Activated T-cell treated with anti-CD3 and anti-CD28 coated beads, Interleukin-2, amount 50 U/mL, for 24 hours (primary cell): Measurements from ENCODE around the gene RDH14.
A peak's percentile ranks its signal among the peaks of the same experiment; 100 is the strongest.

ENCODE experiments used
- DNase-seq: peaks from one replicate; pipeline ENCODE4 v3.0.0-alpha.2; 2020
- H3K27ac Mint-ChIP-seq: 2 replicates; pipeline ENCODE4 v1.8.0; 2020; ENCODE audit warnings: mild to moderate bottlenecking, mixed read lengths
- H3K27me3 Mint-ChIP-seq: 2 replicates; pipeline ENCODE4 v1.8.0; 2020; ENCODE audit warnings: mixed read lengths
- H3K36me3 Mint-ChIP-seq: 2 replicates; pipeline ENCODE4 v1.8.0; 2020; ENCODE audit warnings: low read depth, mixed read lengths
- H3K4me1 Mint-ChIP-seq: 2 replicates; pipeline ENCODE4 v1.8.0; 2020; ENCODE audit warnings: low read depth, mixed read lengths
- H3K4me3 Mint-ChIP-seq: 2 replicates; pipeline ENCODE4 v1.8.0; 2020; ENCODE audit warnings: mild to moderate bottlenecking, moderate library complexity, mixed read lengths
- H3K9me3 Mint-ChIP-seq: 2 replicates; pipeline ENCODE4 v1.8.0; 2020; ENCODE audit warnings: mixed read lengths

Gene RDH14

GRCh38 chr2:18560031-18560796, at the start of gene RDH14:
TSS of gene RDH14 (minus strand) at chr2:18560653. CDS start at chr2:18560572, 81 bp downstream.
- Mint-ChIP-seq H3K4me1 (peaks cover 45% of the 10 kb centered on the region), H3K27ac (peak within 1 kb of the TSS; percentile 97), H3K36me3 (peaks cover 68% of the 10 kb centered on the region), H3K9me3 (no peaks in the 10 kb centered on the region), H3K27me3 (no peaks in the 10 kb centered on the region), H3K4me3 (peak within 1 kb of the TSS; percentile 89)
- DNase-seq, result peak; percentile 94

GRCh38 chr2:18610090-18610489, 49.6 kb upstream of the RDH14 start:
- Mint-ChIP-seq H3K9me3 (no peaks in the 10 kb centered on the region), H3K4me3 (no peak overlapping the region), H3K4me1 (peaks cover 8% of the 10 kb centered on the region), H3K36me3 (no peaks in the 10 kb centered on the region), H3K27me3 (no peaks in the 10 kb centered on the region), H3K27ac (no peak overlapping the region)
- DNase-seq, result no peak

- Mint-ChIP-seq H3K9me3 (no peaks in the 10 kb centered on the region), H3K27me3 (no peaks in the 10 kb centered on the region), H3K36me3 (no peaks in the 10 kb centered on the region), H3K4me3 (no peak overlapping the region), H3K27ac (no peak overlapping the region), H3K4me1 (peaks cover 12% of the 10 kb centered on the region)
- no peak for DNase-seq
These were observed 44.7 kb upstream of the RDH14 start for GRCh38 chr2:18605115-18605514.

GRCh38 chr2:18604531-18604885, 44.1 kb upstream of the RDH14 start:
- H3K4me1 Mint-ChIP-seq, result peaks cover 12% of the 10 kb centered on the region
- no peak overlapping the region for H3K4me3 Mint-ChIP-seq
- H3K9me3 Mint-ChIP-seq, result no peaks in the 10 kb centered on the region
- H3K36me3 Mint-ChIP-seq, result no peaks in the 10 kb centered on the region
- DNase-seq, result no peak
- no peaks in the 10 kb centered on the region for H3K27me3 Mint-ChIP-seq
- H3K27ac Mint-ChIP-seq, result no peak overlapping the region

- H3K4me3 Mint-ChIP-seq, result no peak overlapping the region
- H3K36me3 Mint-ChIP-seq, result no peaks in the 10 kb centered on the region
- no peaks in the 10 kb centered on the region for H3K9me3 Mint-ChIP-seq
- DNase-seq, result no peak
- H3K4me1 Mint-ChIP-seq, result peaks cover 12% of the 10 kb centered on the region
- H3K27ac Mint-ChIP-seq, result no peak overlapping the region
- H3K27me3 Mint-ChIP-seq, result no peaks in the 10 kb centered on the region
These were observed 43.5 kb upstream of the RDH14 start for GRCh38 chr2:18603854-18604530.

- H3K27me3 Mint-ChIP-seq, result no peaks in the 10 kb centered on the region
- no peak overlapping the region for H3K27ac Mint-ChIP-seq
These were observed 41.8 kb upstream of the RDH14 start for GRCh38 chr2:18602298-18602697.

GRCh38 chr2:18600255-18600613, 39.8 kb upstream of the RDH14 start:
- peaks cover 2% of the 10 kb centered on the region for H3K9me3 Mint-ChIP-seq
- H3K4me1 Mint-ChIP-seq, result peaks cover 6% of the 10 kb centered on the region
- no peak for DNase-seq
- no peak overlapping the region for H3K27ac Mint-ChIP-seq
- no peak overlapping the region for H3K4me3 Mint-ChIP-seq
- no peaks in the 10 kb centered on the region for H3K27me3 Mint-ChIP-seq
- H3K36me3 Mint-ChIP-seq, result peaks cover 8% of the 10 kb centered on the region

More at GRCh38 chr2:18602298-18602697, 41.8 kb upstream of the RDH14 start:
- H3K4me1 Mint-ChIP-seq, result peaks cover 12% of the 10 kb centered on the region
- DNase-seq, result no peak
- H3K9me3 Mint-ChIP-seq, result no peaks in the 10 kb centered on the region
- no peak overlapping the region for H3K4me3 Mint-ChIP-seq
- H3K36me3 Mint-ChIP-seq, result peaks cover 2% of the 10 kb centered on the region

GRCh38 chr2:18599509-18600254, 39.2 kb upstream of the RDH14 start:
- H3K36me3 Mint-ChIP-seq, result peaks cover 8% of the 10 kb centered on the region
- DNase-seq, result no peak

GRCh38 chr2:18598848-18599484, 38.5 kb upstream of the RDH14 start:
- no peak for DNase-seq
- Mint-ChIP-seq H3K9me3 (peaks cover 2% of the 10 kb centered on the region), H3K4me1 (no peaks in the 10 kb centered on the region), H3K27ac (no peak overlapping the region), H3K36me3 (peaks cover 9% of the 10 kb centered on the region), H3K27me3 (no peaks in the 10 kb centered on the region), H3K4me3 (no peak overlapping the region)

More at GRCh38 chr2:18599509-18600254, 39.2 kb upstream of the RDH14 start:
- no peak overlapping the region for H3K4me3 Mint-ChIP-seq
- H3K9me3 Mint-ChIP-seq, result peaks cover 2% of the 10 kb centered on the region
- no peaks in the 10 kb centered on the region for H3K27me3 Mint-ChIP-seq
- no peak overlapping the region for H3K27ac Mint-ChIP-seq
- peaks cover 2% of the 10 kb centered on the region for H3K4me1 Mint-ChIP-seq

GRCh38 chr2:18597618-18598017, 37.2 kb upstream of the RDH14 start:
- Mint-ChIP-seq H3K36me3 (peaks cover 15% of the 10 kb centered on the region), H3K27me3 (no peaks in the 10 kb centered on the region), H3K27ac (no peak overlapping the region), H3K9me3 (peaks cover 2% of the 10 kb centered on the region), H3K4me1 (no peaks in the 10 kb centered on the region), H3K4me3 (no peak overlapping the region)
- no peak for DNase-seq

GRCh38 chr2:18596993-18597392, 36.5 kb upstream of the RDH14 start:
- Mint-ChIP-seq H3K36me3 (peaks cover 18% of the 10 kb centered on the region), H3K27ac (no peak overlapping the region), H3K4me1 (no peaks in the 10 kb centered on the region), H3K4me3 (no peak overlapping the region), H3K27me3 (no peaks in the 10 kb centered on the region), H3K9me3 (peaks cover 2% of the 10 kb centered on the region)
- no peak for DNase-seq

GRCh38 chr2:18593496-18593895, 33.0 kb upstream of the RDH14 start:
- H3K27ac Mint-ChIP-seq, result no peak overlapping the region
- H3K4me3 Mint-ChIP-seq, result no peak overlapping the region

GRCh38 chr2:18592372-18592771, 31.9 kb upstream of the RDH14 start:
- no peak overlapping the region for H3K4me3 Mint-ChIP-seq
- no peaks in the 10 kb centered on the region for H3K4me1 Mint-ChIP-seq
- no peak for DNase-seq
- no peak overlapping the region for H3K27ac Mint-ChIP-seq
- H3K9me3 Mint-ChIP-seq, result peaks cover 2% of the 10 kb centered on the region
- no peaks in the 10 kb centered on the region for H3K27me3 Mint-ChIP-seq
- H3K36me3 Mint-ChIP-seq, result peaks cover 20% of the 10 kb centered on the region

More at GRCh38 chr2:18593496-18593895, 33.0 kb upstream of the RDH14 start:
- H3K4me1 Mint-ChIP-seq, result no peaks in the 10 kb centered on the region
- H3K36me3 Mint-ChIP-seq, result peaks cover 22% of the 10 kb centered on the region
- H3K27me3 Mint-ChIP-seq, result no peaks in the 10 kb centered on the region
- DNase-seq, result no peak
- H3K9me3 Mint-ChIP-seq, result peaks cover 2% of the 10 kb centered on the region

GRCh38 chr2:18589354-18589753, 28.9 kb upstream of the RDH14 start, which contains the start of gene NT5C1B:
TSS of gene NT5C1B (minus strand) at chr2:18589569. CDS start at chr2:18589468, 101 bp downstream.
- no peak within 1 kb of the TSS for H3K27ac Mint-ChIP-seq

More at GRCh38 chr2:18589354-18589753, 28.9 kb upstream of the RDH14 start, which contains the start of gene NT5C1B:
- Mint-ChIP-seq H3K36me3 (peaks cover 31% of the 10 kb centered on the region), H3K4me1 (no peaks in the 10 kb centered on the region), H3K4me3 (no peak within 1 kb of the TSS), H3K27me3 (no peaks in the 10 kb centered on the region), H3K9me3 (peaks cover 11% of the 10 kb centered on the region)
- DNase-seq, result no peak
